Measurements from ENCODE around the gene POLR1A. TPM values are rescaled to one million over a fixed set of nuclear protein-coding genes. Genes with fewer than 3 reads are reported as not detected.
A peak's percentile ranks its signal among the peaks of the same experiment; 100 is the strongest.

The POLR1A gene
- total and polyA plus RNA-seq, 2 of the 13 experiments (the other 11 are each of a cell fraction or from before 2014, with no cell fraction given) = 7.2 to 39.9 TPM

DNA sequence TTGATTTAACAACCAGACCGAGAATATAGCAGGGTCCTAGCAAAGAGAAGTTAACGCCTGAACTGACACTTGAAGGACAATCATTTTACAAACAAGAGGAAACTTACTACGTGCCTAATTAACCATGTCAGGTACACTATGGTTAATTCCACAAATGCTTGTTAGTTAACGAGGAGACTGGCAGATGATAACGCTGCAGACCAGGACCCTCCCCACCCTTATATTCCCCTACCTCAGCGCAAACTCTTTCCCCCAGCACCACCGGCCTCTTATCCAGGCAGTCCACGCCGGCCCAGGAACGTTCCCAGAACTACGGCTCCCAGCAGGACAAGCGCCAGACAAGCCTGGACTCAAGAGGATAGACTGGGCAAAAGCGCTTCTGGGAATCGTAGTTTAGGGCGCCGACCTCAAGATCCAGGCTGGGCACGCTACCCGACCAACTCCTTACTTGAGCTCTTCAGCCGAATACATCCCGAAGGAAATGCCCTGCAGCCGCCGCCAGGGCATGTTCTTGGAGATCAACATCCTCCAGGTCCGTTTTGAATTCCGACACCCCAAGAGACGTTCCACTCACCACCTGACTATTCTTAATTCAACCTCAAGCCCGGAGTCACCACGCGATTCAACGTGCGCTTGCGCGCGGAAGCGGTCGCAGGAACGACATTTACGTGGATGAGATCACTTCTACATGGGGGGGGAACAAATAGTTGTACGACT, at the start of gene POLR1A (continued):
- TF ChIP-seq, protein P1, sequence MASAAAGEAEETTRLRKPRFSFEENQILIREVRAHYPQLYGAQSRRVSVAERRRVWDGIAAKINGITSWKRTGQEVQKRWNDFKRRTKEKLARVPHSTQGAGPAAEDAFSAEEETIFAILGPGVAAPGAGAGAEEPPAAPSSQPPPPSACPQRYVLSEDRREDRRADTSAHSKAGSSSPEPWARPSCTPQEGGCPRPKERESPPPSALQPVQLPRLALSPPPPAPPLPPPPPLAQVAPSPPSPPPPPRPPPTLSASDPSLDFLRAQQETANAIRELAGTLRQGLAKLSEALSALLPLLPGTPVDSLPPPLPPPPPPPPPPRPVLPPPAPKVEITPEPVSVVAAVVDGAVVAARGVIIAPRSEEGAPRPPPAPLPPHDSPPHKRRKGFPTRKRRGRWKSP (CRISPR knock-in tag; IDR thresholded peaks at IDR 0.05) = peak; percentile 72; the same call in 1 of the 2 replicates
- TF ChIP-seq, protein P2, sequence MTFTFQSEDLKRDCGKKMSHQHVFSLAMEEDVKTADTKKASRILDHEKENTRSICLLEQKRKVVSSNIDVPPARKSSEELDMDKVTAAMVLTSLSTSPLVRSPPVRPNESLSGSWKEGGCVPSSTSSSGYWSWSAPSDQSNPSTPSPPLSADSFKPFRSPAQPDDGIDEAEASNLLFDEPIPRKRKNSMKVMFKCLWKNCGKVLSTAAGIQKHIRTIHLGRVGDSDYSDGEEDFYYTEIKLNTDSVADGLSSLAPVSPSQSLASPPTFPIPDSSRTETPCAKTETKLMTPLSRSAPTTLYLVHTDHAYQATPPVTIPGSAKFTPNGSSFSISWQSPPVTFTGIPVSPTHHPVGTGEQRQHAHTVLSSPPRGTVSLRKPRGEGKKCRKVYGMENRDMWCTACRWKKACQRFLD (CRISPR knock-in tag; IDR thresholded peaks at IDR 0.05; ENCODE audit: borderline replicate concordance) = no peak; the same call in 1 of the 2 replicates
- TF ChIP-seq HOXA7 (CRISPR knock-in tag; IDR thresholded peaks at IDR 0.05) (no peak), POLR2G (IDR thresholded peaks at IDR 0.05; ENCODE audit: low read depth, low read length) (peak; percentile 78), HIVEP1 (CRISPR knock-in tag; IDR thresholded peaks at IDR 0.05) (0 out of 2 replicates have a peak, but pooled peaks have one; percentile 1), ZNF883 (CRISPR knock-in tag; IDR thresholded peaks at IDR 0.05; ENCODE audit: not compliant biosample characterization) (no peak), MBNL3 (CRISPR knock-in tag; conservative IDR thresholded peaks at IDR 0.05) (no peak), ZNF629 (CRISPR knock-in tag; conservative IDR thresholded peaks at IDR 0.05) (no peak), ZC3H4 (CRISPR knock-in tag; IDR thresholded peaks at IDR 0.05; ENCODE audit: borderline replicate concordance) (no peak), MAFK (conservative IDR thresholded peaks at IDR 0.05 in 1 of 2, IDR thresholded peaks at IDR 0.05 in 1 of 2; ENCODE audit: low read length in 2 of 2) (no peak), ZSCAN30 (CRISPR knock-in tag; IDR thresholded peaks at IDR 0.05) (no peak), KDM4B (CRISPR knock-in tag; IDR thresholded peaks at IDR 0.05) (no peak), HNF4G (IDR thresholded peaks at IDR 0.05; ENCODE audit: borderline replicate concordance, low read depth, low read length) (no peak; the same call in 1 of the 2 replicates), HNF4G (CRISPR knock-in tag; IDR thresholded peaks at IDR 0.05; ENCODE audit: borderline replicate concordance, low read depth) (no peak), ZNF761 (CRISPR knock-in tag; conservative IDR thresholded peaks at IDR 0.05) (0 out of 2 replicates have a peak, but pooled peaks have one; percentile 16), RBM39 (IDR thresholded peaks at IDR 0.05; ENCODE audit: low read depth, low read length, poor library complexity, severe bottlenecking) (no peak), SSRP1 (CRISPR knock-in tag; IDR thresholded peaks at IDR 0.05) (no peak)
- TF ChIP-seq, protein P3, sequence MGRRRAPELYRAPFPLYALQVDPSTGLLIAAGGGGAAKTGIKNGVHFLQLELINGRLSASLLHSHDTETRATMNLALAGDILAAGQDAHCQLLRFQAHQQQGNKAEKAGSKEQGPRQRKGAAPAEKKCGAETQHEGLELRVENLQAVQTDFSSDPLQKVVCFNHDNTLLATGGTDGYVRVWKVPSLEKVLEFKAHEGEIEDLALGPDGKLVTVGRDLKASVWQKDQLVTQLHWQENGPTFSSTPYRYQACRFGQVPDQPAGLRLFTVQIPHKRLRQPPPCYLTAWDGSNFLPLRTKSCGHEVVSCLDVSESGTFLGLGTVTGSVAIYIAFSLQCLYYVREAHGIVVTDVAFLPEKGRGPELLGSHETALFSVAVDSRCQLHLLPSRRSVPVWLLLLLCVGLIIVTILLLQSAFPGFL (CRISPR knock-in tag; IDR thresholded peaks at IDR 0.05) = no peak
- TF ChIP-seq, protein P4, sequence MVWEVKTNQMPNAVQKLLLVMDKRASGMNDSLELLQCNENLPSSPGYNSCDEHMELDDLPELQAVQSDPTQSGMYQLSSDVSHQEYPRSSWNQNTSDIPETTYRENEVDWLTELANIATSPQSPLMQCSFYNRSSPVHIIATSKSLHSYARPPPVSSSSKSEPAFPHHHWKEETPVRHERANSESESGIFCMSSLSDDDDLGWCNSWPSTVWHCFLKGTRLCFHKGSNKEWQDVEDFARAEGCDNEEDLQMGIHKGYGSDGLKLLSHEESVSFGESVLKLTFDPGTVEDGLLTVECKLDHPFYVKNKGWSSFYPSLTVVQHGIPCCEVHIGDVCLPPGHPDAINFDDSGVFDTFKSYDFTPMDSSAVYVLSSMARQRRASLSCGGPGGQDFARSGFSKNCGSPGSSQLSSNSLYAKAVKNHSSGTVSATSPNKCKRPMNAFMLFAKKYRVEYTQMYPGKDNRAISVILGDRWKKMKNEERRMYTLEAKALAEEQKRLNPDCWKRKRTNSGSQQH (CRISPR knock-in tag; IDR thresholded peaks at IDR 0.05; ENCODE audit: low read depth) = no peak
- TF ChIP-seq, protein P5, sequence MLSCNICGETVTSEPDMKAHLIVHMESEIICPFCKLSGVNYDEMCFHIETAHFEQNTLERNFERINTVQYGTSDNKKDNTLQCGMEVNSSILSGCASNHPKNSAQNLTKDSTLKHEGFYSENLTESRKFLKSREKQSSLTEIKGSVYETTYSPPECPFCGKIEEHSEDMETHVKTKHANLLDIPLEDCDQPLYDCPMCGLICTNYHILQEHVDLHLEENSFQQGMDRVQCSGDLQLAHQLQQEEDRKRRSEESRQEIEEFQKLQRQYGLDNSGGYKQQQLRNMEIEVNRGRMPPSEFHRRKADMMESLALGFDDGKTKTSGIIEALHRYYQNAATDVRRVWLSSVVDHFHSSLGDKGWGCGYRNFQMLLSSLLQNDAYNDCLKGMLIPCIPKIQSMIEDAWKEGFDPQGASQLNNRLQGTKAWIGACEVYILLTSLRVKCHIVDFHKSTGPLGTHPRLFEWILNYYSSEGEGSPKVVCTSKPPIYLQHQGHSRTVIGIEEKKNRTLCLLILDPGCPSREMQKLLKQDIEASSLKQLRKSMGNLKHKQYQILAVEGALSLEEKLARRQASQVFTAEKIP (CRISPR knock-in tag; IDR thresholded peaks at IDR 0.05; ENCODE audit: borderline replicate concordance) = no peak
- TF ChIP-seq, protein P6, sequence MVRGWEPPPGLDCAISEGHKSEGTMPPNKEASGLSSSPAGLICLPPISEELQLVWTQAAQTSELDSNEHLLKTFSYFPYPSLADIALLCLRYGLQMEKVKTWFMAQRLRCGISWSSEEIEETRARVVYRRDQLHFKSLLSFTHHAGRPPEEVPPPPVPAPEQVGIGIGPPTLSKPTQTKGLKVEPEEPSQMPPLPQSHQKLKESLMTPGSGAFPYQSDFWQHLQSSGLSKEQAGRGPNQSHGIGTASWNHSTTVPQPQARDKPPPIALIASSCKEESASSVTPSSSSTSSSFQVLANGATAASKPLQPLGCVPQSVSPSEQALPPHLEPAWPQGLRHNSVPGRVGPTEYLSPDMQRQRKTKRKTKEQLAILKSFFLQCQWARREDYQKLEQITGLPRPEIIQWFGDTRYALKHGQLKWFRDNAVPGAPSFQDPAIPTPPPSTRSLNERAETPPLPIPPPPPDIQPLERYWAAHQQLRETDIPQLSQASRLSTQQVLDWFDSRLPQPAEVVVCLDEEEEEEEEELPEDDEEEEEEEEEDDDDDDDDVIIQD (CRISPR knock-in tag; IDR thresholded peaks at IDR 0.05; ENCODE audit: low read depth) = no peak
